Stomach (tissue), 9 donors: Measurements from ENCODE around the gene CDH12. TPM values are rescaled to one million over a fixed set of nuclear protein-coding genes. Genes with fewer than 3 reads are reported as not detected.
"Not testable (repeated sequence)": the region's sequence is repeated elsewhere in the genome, so short reads cannot be mapped to it uniquely, and the experiment has no call there.

Experiments used
- DNase-seq, 2 donors: peaks; one replicate each; pipeline versions ENCODE4 v3.0.0 to v3.0.0-alpha.2; 2013 to 2019
- H3K27ac ChIP-seq, 5 donors: fragments of 200-600 bp in 4 of 5; sonication (generic) in 4 of 5; one replicate each; pipeline ENCODE4 v1.5.1; 2013 to 2019; ENCODE audit warnings: mild to moderate bottlenecking in 1 of 5, moderate library complexity in 1 of 5
- H3K27me3 ChIP-seq, 3 donors: fragments of 200-600 bp; sonication (generic); one replicate each; pipeline ENCODE4 v1.5.1; 2017 to 2019; ENCODE audit warnings: mixed run types in 1 of 3
- H3K36me3 ChIP-seq, 4 donors: fragments of 200-600 bp; sonication (generic); 1 replicate in 3 of 4; 2 replicates in 1 of 4; pipeline ENCODE4 v1.5.1; 2016 to 2019
- H3K4me1 ChIP-seq, 4 donors: fragments of 200-600 bp; sonication (generic); one replicate each; pipeline ENCODE4 v1.5.1; 2016 to 2019
- H3K4me3 ChIP-seq, 4 donors: fragments of 200-600 bp; sonication (generic) in 3 of 4; one replicate each; pipeline ENCODE4 v1.5.1; 2016 to 2019; ENCODE audit warnings: mild to moderate bottlenecking in 1 of 4
- H3K9me3 ChIP-seq, 4 donors: fragments of 200-600 bp; sonication (generic); one replicate each; pipeline ENCODE4 v1.5.1; 2016 to 2019
- CTCF ChIP-seq, 7 experiments: fragments of 450-650 bp in 4 of 7; fragments of 200-600 bp in 3 of 7; sonication (generic) in 3 of 7; IDR thresholded peaks; one replicate each; pipeline ENCODE4 v1.5.1; 2016 to 2019; ENCODE audit warnings: antibody characterized with exemption in 7 of 7, control low read depth in 2 of 7, mild to moderate bottlenecking in 1 of 7
- EP300 ChIP-seq: sonication (generic); formaldehyde crosslinking; IDR thresholded peaks from one replicate; pipeline ENCODE4 v1.6.1; 2017; ENCODE audit warnings: antibody characterized with exemption
- POLR2A ChIP-seq, 4 donors: fragments of 450-650 bp; IDR thresholded peaks; one replicate each; pipeline ENCODE4 v1.6.1; 2016; ENCODE audit warnings: antibody characterized with exemption in 4 of 4, control low read depth in 2 of 4, mild to moderate bottlenecking in 1 of 4, moderate library complexity in 1 of 4
- POLR2AphosphoS5 ChIP-seq, 3 donors: sonication (generic); formaldehyde crosslinking; IDR thresholded peaks; one replicate each; pipeline ENCODE4 v1.6.1; 2016; ENCODE audit warnings: antibody characterized with exemption in 3 of 3
- WGBS, 5 donors: extraction: QIAGEN DNeasy Blood & Tissue Kit in 3 of 5; methylation state at CpG; one replicate each; pipeline versions ENCODE4 v1.1.5 to v1.1.7; 2013 to 2018; 5-methylcytosine and 5-hydroxymethylcytosine counted together
- intact Hi-C: fragments of 100-400 bp; cut with DNase I; formaldehyde crosslinking; loops from one replicate; pipeline ENCODE4 v1.15.1; 2023; ENCODE audit warnings: low total_unique reads
- polyA plus RNA-seq, 3 donors: library from polyadenylated mRNA; stranded (reverse); fragments of 200-250 nt; gene quantifications; one replicate each; pipeline ENCODE4 v1.2.3, GENCODE V29; 2013
- total RNA-seq, 5 donors: library from RNA; depleted of rRNA; stranded (reverse); fragments of >200 nt; gene quantifications; one replicate each; pipeline versions ENCODE4 v1.1.0 to v1.2.3, GENCODE V29; 2014 to 2016
- donor health status: healthy with polysubstance abuse.
- donor health status: Bipolar disorder and iron deficiency.
- donor health status: healthy.

Gene CDH12
- total and polyA plus RNA-seq, 8 donors, result 0.76 to 1.3 TPM; not detected in 6

GRCh38 chr5:21951571-21951970 is 901.6 kb downstream of the CDH12 start:
- WGBS, 5 donors, result 64 to 92% (median 80%) methylated on average over 1 of the region's 1 CpG
- H3K4me1 ChIP-seq, intact Hi-C loops, H3K36me3 ChIP-seq, H3K4me3 ChIP-seq, H3K9me3 ChIP-seq, H3K27me3 ChIP-seq, H3K27ac ChIP-seq, DNase-seq: not testable (repeated sequence)

- H3K27me3 ChIP-seq, result no peaks in the 10 kb centered on the region
- DNase-seq, result no peak
- H3K27ac ChIP-seq, result no peak overlapping the region
- TF ChIP-seq POLR2AphosphoS5 (IDR thresholded peaks at IDR 0.05), result no peak
- TF ChIP-seq POLR2A (IDR thresholded peaks at IDR 0.05), result no peak
- TF ChIP-seq CTCF (IDR thresholded peaks at IDR 0.05), result no peak
- no peak for TF ChIP-seq EP300
- 74 to 88% (median 84%) methylated on average over 1 of the region's 1 CpG for WGBS, 5 donors
- H3K36me3 ChIP-seq, result no peaks in the 10 kb centered on the region
- no peaks in the 10 kb centered on the region for H3K4me1 ChIP-seq
- intact Hi-C loops, result no loop called here
- peaks cover 0 to 13% (median 6%) of the 10 kb centered on the region in 4 donors for H3K9me3 ChIP-seq
- no peak overlapping the region for H3K4me3 ChIP-seq
These were observed 922.0 kb downstream of the CDH12 start for GRCh38 chr5:21931116-21931515.

- DNase-seq, result peak in 1 of 2 donors; percentile 70
- intact Hi-C loops, result no loop called here
- H3K27ac ChIP-seq, result no peak overlapping the region
- WGBS, 5 donors, result 13 to 22% (median 17%) methylated on average over 8 of the region's 8 CpGs
- TF ChIP-seq EP300 (no peak), CTCF (IDR thresholded peaks at IDR 0.05) (peak in 4 of 7 experiments; percentile 15 to 40 (median 37))
- H3K9me3 ChIP-seq, result no peaks in the 10 kb centered on the region
- no peak overlapping the region for H3K4me3 ChIP-seq
- H3K4me1 ChIP-seq, result no peaks in the 10 kb centered on the region
- H3K27me3 ChIP-seq, result no peaks in the 10 kb centered on the region
- no peaks in the 10 kb centered on the region for H3K36me3 ChIP-seq
These were observed 933.6 kb downstream of the CDH12 start for GRCh38 chr5:21919414-21920022.

GRCh38 chr5:21918451-21918850 is 934.7 kb downstream of the CDH12 start:
- intact Hi-C loops, result no loop called here
- Histone ChIP-seq H3K4me3 (no peak overlapping the region), H3K36me3 (no peaks in the 10 kb centered on the region), H3K27ac (no peak overlapping the region), H3K4me1 (no peaks in the 10 kb centered on the region), H3K27me3 (no peaks in the 10 kb centered on the region), H3K9me3 (no peaks in the 10 kb centered on the region)
- no peak for TF ChIP-seq POLR2AphosphoS5 (IDR thresholded peaks at IDR 0.05)
- TF ChIP-seq CTCF (IDR thresholded peaks at IDR 0.05), result no peak
- TF ChIP-seq POLR2A (IDR thresholded peaks at IDR 0.05), result no peak
- TF ChIP-seq EP300, result no peak
- no peak for DNase-seq
- 60 to 80% (median 77%) methylated on average over 2 of the region's 2 CpGs for WGBS, 5 donors

- intact Hi-C loops, result no loop called here
- TF ChIP-seq POLR2A (IDR thresholded peaks at IDR 0.05), result no peak
- no peak for TF ChIP-seq CTCF (IDR thresholded peaks at IDR 0.05)
- TF ChIP-seq EP300, result no peak
- TF ChIP-seq POLR2AphosphoS5 (IDR thresholded peaks at IDR 0.05), result no peak
- H3K36me3 ChIP-seq, result no peaks in the 10 kb centered on the region
These were observed 942.4 kb downstream of the CDH12 start for GRCh38 chr5:21910731-21911130.

More at GRCh38 chr5:21910731-21911130, 942.4 kb downstream of the CDH12 start:
- Histone ChIP-seq H3K27me3 (no peaks in the 10 kb centered on the region), H3K9me3 (no peaks in the 10 kb centered on the region), H3K4me1 (no peaks in the 10 kb centered on the region), H3K27ac (no peak overlapping the region), H3K4me3 (no peak overlapping the region)
- no peak for DNase-seq
